EH (cell line): Measurements from ENCODE around the gene CAMTA1.
A peak's percentile ranks its signal among the peaks of the same experiment; 100 is the strongest.
"Not testable (repeated sequence)": the region's sequence is repeated elsewhere in the genome, so short reads cannot be mapped to it uniquely, and the experiment has no call there.

ENCODE experiments used
- DNase-seq: peaks from one replicate; pipeline ENCODE4 v3.0.0-alpha.2; 2015; ENCODE audit warnings: low read depth

CAMTA1 gene

GRCh38 chr1:7372477-7373120 is 587.3 kb downstream of the CAMTA1 start:
- no peak for DNase-seq

- no peak for DNase-seq
Measured at GRCh38 chr1:7373251-7373650, 588.0 kb downstream of the CAMTA1 start.

GRCh38 chr1:7373876-7374562 is 588.8 kb downstream of the CAMTA1 start:
- peak; percentile 27 for DNase-seq

- DNase-seq: no peak
Measured at GRCh38 chr1:7374563-7375160, 589.4 kb downstream of the CAMTA1 start.

- no peak for DNase-seq
Measured at GRCh38 chr1:7375329-7375728, 590.1 kb downstream of the CAMTA1 start.

GRCh38 chr1:7375781-7376660 is 590.8 kb downstream of the CAMTA1 start:
- no peak for DNase-seq

- no peak for DNase-seq
Measured at GRCh38 chr1:7376676-7377075, 591.4 kb downstream of the CAMTA1 start.

GRCh38 chr1:7378346-7379130 is 593.3 kb downstream of the CAMTA1 start:
- DNase-seq: no peak

- DNase-seq: peak; percentile 83
Measured at GRCh38 chr1:7379441-7379971, 594.3 kb downstream of the CAMTA1 start.

- not testable (repeated sequence) for DNase-seq
Measured at GRCh38 chr1:7380068-7380467, 594.8 kb downstream of the CAMTA1 start.

- DNase-seq: no peak
Measured at GRCh38 chr1:7380712-7381111, 595.5 kb downstream of the CAMTA1 start.

- not testable (repeated sequence) for DNase-seq
Measured at GRCh38 chr1:7381729-7382128, 596.5 kb downstream of the CAMTA1 start.

GRCh38 chr1:7382971-7383370 is 597.7 kb downstream of the CAMTA1 start:
- DNase-seq: no peak

GRCh38 chr1:7383671-7384520 is 598.6 kb downstream of the CAMTA1 start:
- no peak for DNase-seq

- DNase-seq: no peak
Measured at GRCh38 chr1:7384679-7385078, 599.4 kb downstream of the CAMTA1 start.

- no peak for DNase-seq
Measured at GRCh38 chr1:7385471-7386225, 600.4 kb downstream of the CAMTA1 start.

GRCh38 chr1:7386226-7387052 is 601.2 kb downstream of the CAMTA1 start:
- DNase-seq: no peak

- no peak for DNase-seq
Measured at GRCh38 chr1:7387053-7387927, 602.0 kb downstream of the CAMTA1 start.
